Bronchial epithelial cell (primary cell): ENCODE results near the gene RAB6B. TPM values are rescaled to one million over a fixed set of nuclear protein-coding genes. Genes with fewer than 3 reads are reported as not detected.

Source experiments
- DNase-seq: peaks from one replicate; pipeline ENCODE4 v3.0.0-alpha.2; 2010; ENCODE audit warnings: low read depth
- FAIRE-seq: peaks from 2 replicates; lab custom pipeline; 2011; peaks lifted over from hg19 to GRCh38; lab: Jason Lieb, UNC
- H3K27me3 ChIP-seq: 2 replicates; pipeline ENCODE4 v1.5.1; 2011; ENCODE audit warnings: low read length; ENCODE audit not compliant: control insufficient read depth, insufficient read depth
- H3K36me3 ChIP-seq: 2 replicates; pipeline ENCODE4 v1.5.1; 2011; ENCODE audit warnings: low read length; ENCODE audit not compliant: control insufficient read depth, insufficient read depth
- H3K4me3 ChIP-seq: 2 replicates; pipeline ENCODE4 v1.5.1; 2011; ENCODE audit warnings: mild to moderate bottlenecking, low read depth, low read length, control low read depth
- CTCF ChIP-seq: IDR thresholded peaks from 2 replicates; pipeline ENCODE4 v1.5.1; 2011; ENCODE audit warnings: mild to moderate bottlenecking, moderate library complexity, low read length, control low read depth, inconsistent platforms; ENCODE audit not compliant: insufficient read depth, severe bottlenecking
- total RNA-seq: library from RNA; depleted of rRNA; stranded (reverse); fragments of >200 nt; gene quantifications from 2 replicates; pipeline ENCODE4 v1.2.1, GENCODE V29; 2014

The RAB6B gene
- total RNA-seq, 1 donor from 2014 or later: under 0.01 TPM

GRCh38 chr3:133941415-133941821 lies 45.7 kb upstream of the RAB6B start:
- DNase-seq: no peak
- no peaks in the 10 kb centered on the region for H3K36me3 ChIP-seq
- FAIRE-seq: no peak
- TF ChIP-seq CTCF: no peak
- H3K27me3 ChIP-seq: peaks cover 62% of the 10 kb centered on the region
- H3K4me3 ChIP-seq: no peak overlapping the region

- H3K4me3 ChIP-seq: no peak overlapping the region
- H3K27me3 ChIP-seq: peaks cover 63% of the 10 kb centered on the region
- no peak for TF ChIP-seq CTCF
- FAIRE-seq (peak; percentile 77), DNase-seq (no peak)
- no peaks in the 10 kb centered on the region for H3K36me3 ChIP-seq
Measured at GRCh38 chr3:133940536-133940935, 44.9 kb upstream of the RAB6B start.

- Histone ChIP-seq H3K27me3 (peaks cover 65% of the 10 kb centered on the region), H3K36me3 (no peaks in the 10 kb centered on the region), H3K4me3 (no peak overlapping the region)
- DNase-seq: no peak
- no peak for TF ChIP-seq CTCF
- no peak for FAIRE-seq
Measured at GRCh38 chr3:133939463-133939835, 43.8 kb upstream of the RAB6B start.

GRCh38 chr3:133938770-133939462 lies 43.2 kb upstream of the RAB6B start:
- TF ChIP-seq CTCF: peak; percentile 7
- H3K4me3 ChIP-seq: no peak overlapping the region
- H3K27me3 ChIP-seq: peaks cover 68% of the 10 kb centered on the region
- DNase-seq (peak; percentile 19), FAIRE-seq (no peak)
- H3K36me3 ChIP-seq: no peaks in the 10 kb centered on the region

- no peak for TF ChIP-seq CTCF
- peak; percentile 70 for FAIRE-seq
- H3K4me3 ChIP-seq: no peak overlapping the region
- no peak for DNase-seq
- no peaks in the 10 kb centered on the region for H3K36me3 ChIP-seq
- H3K27me3 ChIP-seq: peaks cover 70% of the 10 kb centered on the region
Measured at GRCh38 chr3:133937756-133938601, 42.3 kb upstream of the RAB6B start.
